Right renal cortex interstitium (tissue), 3 donors: ENCODE results near the gene E2F4. TPM values are rescaled to one million over a fixed set of nuclear protein-coding genes. Genes with fewer than 3 reads are reported as not detected.
A peak's percentile ranks its signal among the peaks of the same experiment; 100 is the strongest.

Experiments used
- DNase-seq, 3 donors: peaks; one replicate each; pipeline ENCODE4 v3.0.0-alpha.2; 2013; ENCODE audit warnings: low read depth in 3 of 3, low spot score in 2 of 3
- polyA plus RNA-seq, 3 donors: library from polyadenylated mRNA; unstranded; fragments of 120-200 nt; gene quantifications; one replicate each; pipeline ENCODE4 v1.2.1, GENCODE V29; 2013; ENCODE audit not compliant: insufficient read length in 3 of 3

E2F4 gene
- polyA plus RNA-seq, 3 donors = 51.1 to 55.7 (median 53.0) TPM

- no peak for DNase-seq
These were observed 18.6 kb upstream of the E2F4 start for GRCh38 chr16:67173323-67173722.

GRCh38 chr16:67173808-67174705, 17.9 kb upstream of the E2F4 start:
- no peak for DNase-seq

GRCh38 chr16:67174706-67175231, 17.2 kb upstream of the E2F4 start:
- no peak for DNase-seq

- DNase-seq = no peak
These were observed 15.3 kb upstream of the E2F4 start for GRCh38 chr16:67176662-67177061.

- DNase-seq = no peak
These were observed 13.9 kb upstream of the E2F4 start for GRCh38 chr16:67177743-67178699.

GRCh38 chr16:67179421-67180080, 12.4 kb upstream of the E2F4 start:
- no peak for DNase-seq

GRCh38 chr16:67180166-67180565, 11.8 kb upstream of the E2F4 start:
- DNase-seq = no peak

- DNase-seq = no peak
These were observed 10.6 kb upstream of the E2F4 start for GRCh38 chr16:67181346-67181745.

GRCh38 chr16:67182288-67182687, 9.7 kb upstream of the E2F4 start:
- DNase-seq = no peak

- DNase-seq = no peak
These were observed 8.7 kb upstream of the E2F4 start for GRCh38 chr16:67183284-67183626.

- DNase-seq = peak; percentile 86 to 94 (median 93)
These were observed 8.1 kb upstream of the E2F4 start, which contains the start of gene MATCAP1 for GRCh38 chr16:67183627-67184452. Gene MATCAP1 (minus strand): TSS chr16:67183963. CDS start chr16:67180610, 3,353 bp downstream.

- no peak for DNase-seq
These were observed 7.4 kb upstream of the E2F4 start for GRCh38 chr16:67184453-67184994.

- peak in 2 of 3 donors; percentile 75 to 88 for DNase-seq
These were observed 6.8 kb upstream of the E2F4 start for GRCh38 chr16:67184995-67185650.

GRCh38 chr16:67185651-67186134, 6.3 kb upstream of the E2F4 start:
- no peak for DNase-seq

GRCh38 chr16:67186550-67186950, 5.4 kb upstream of the E2F4 start:
- DNase-seq = no peak

- DNase-seq = no peak
These were observed 4.6 kb upstream of the E2F4 start for GRCh38 chr16:67187175-67187890.

- DNase-seq = no peak
These were observed 3.6 kb upstream of the E2F4 start for GRCh38 chr16:67188323-67188722.

- no peak for DNase-seq
These were observed 3.2 kb upstream of the E2F4 start for GRCh38 chr16:67188798-67189197.
